ENCODE results near the gene METTL6. TPM values are rescaled to one million over a fixed set of nuclear protein-coding genes. Genes with fewer than 3 reads are reported as not detected.

METTL6 gene
- total RNA-seq, 1 donor from 2014 or later: 16.0 TPM

- no peak for TF ChIP-seq CTCF (IDR thresholded peaks at IDR 0.05; ENCODE audit: unreplicated experiment)
- DNase-seq (ENCODE audit: low spot score): no peak
- H3K27ac Mint-ChIP-seq (ENCODE audit: unreplicated experiment): no peak overlapping the region
- H3K4me1 Mint-ChIP-seq (ENCODE audit: unreplicated experiment): no peaks in the 10 kb centered on the region
- H3K9me3 Mint-ChIP-seq (ENCODE audit: unreplicated experiment): no peaks in the 10 kb centered on the region
- H3K27me3 Mint-ChIP-seq (ENCODE audit: unreplicated experiment): peaks cover 6% of the 10 kb centered on the region
- H3K36me3 Mint-ChIP-seq (ENCODE audit: low read depth, unreplicated experiment): peaks cover 6% of the 10 kb centered on the region
- H3K4me3 Mint-ChIP-seq (ENCODE audit: unreplicated experiment): no peak overlapping the region
Observed at GRCh38 chr3:15451216-15452113, 24.1 kb upstream of the METTL6 start.

GRCh38 chr3:15450438-15451215 is 23.3 kb upstream of the METTL6 start:
- H3K4me3 Mint-ChIP-seq (ENCODE audit: unreplicated experiment): no peak overlapping the region
- H3K36me3 Mint-ChIP-seq (ENCODE audit: low read depth, unreplicated experiment): peaks cover 6% of the 10 kb centered on the region
- no peak for TF ChIP-seq CTCF (IDR thresholded peaks at IDR 0.05; ENCODE audit: unreplicated experiment)
- H3K27ac Mint-ChIP-seq (ENCODE audit: unreplicated experiment): no peak overlapping the region
- H3K27me3 Mint-ChIP-seq (ENCODE audit: unreplicated experiment): peaks cover 6% of the 10 kb centered on the region
- no peaks in the 10 kb centered on the region for H3K4me1 Mint-ChIP-seq (ENCODE audit: unreplicated experiment)
- H3K9me3 Mint-ChIP-seq (ENCODE audit: unreplicated experiment): no peaks in the 10 kb centered on the region
- DNase-seq (ENCODE audit: low spot score): no peak

GRCh38 chr3:15449489-15450224 is 22.3 kb upstream of the METTL6 start:
- H3K4me3 Mint-ChIP-seq (ENCODE audit: unreplicated experiment): no peak overlapping the region
- TF ChIP-seq CTCF (IDR thresholded peaks at IDR 0.05; ENCODE audit: unreplicated experiment): no peak
- no peak for DNase-seq (ENCODE audit: low spot score)
- no peaks in the 10 kb centered on the region for H3K9me3 Mint-ChIP-seq (ENCODE audit: unreplicated experiment)
- H3K4me1 Mint-ChIP-seq (ENCODE audit: unreplicated experiment): no peaks in the 10 kb centered on the region
- H3K27ac Mint-ChIP-seq (ENCODE audit: unreplicated experiment): no peak overlapping the region
- peaks cover 6% of the 10 kb centered on the region for H3K36me3 Mint-ChIP-seq (ENCODE audit: low read depth, unreplicated experiment)
- H3K27me3 Mint-ChIP-seq (ENCODE audit: unreplicated experiment): peaks cover 6% of the 10 kb centered on the region

GRCh38 chr3:15443826-15444524 is 16.6 kb upstream of the METTL6 start:
- Mint-ChIP-seq H3K4me1 (ENCODE audit: unreplicated experiment) (no peaks in the 10 kb centered on the region), H3K27ac (ENCODE audit: unreplicated experiment) (no peak overlapping the region), H3K36me3 (ENCODE audit: low read depth, unreplicated experiment) (peaks cover 18% of the 10 kb centered on the region), H3K27me3 (ENCODE audit: unreplicated experiment) (no peaks in the 10 kb centered on the region), H3K9me3 (ENCODE audit: unreplicated experiment) (no peaks in the 10 kb centered on the region), H3K4me3 (ENCODE audit: unreplicated experiment) (no peak overlapping the region)
- DNase-seq (ENCODE audit: low spot score): no peak
- TF ChIP-seq CTCF (IDR thresholded peaks at IDR 0.05; ENCODE audit: unreplicated experiment): no peak

Measured in endothelial cell (in vitro differentiated cells).